ENCODE results near the gene NOD2. TPM values are rescaled to one million over a fixed set of nuclear protein-coding genes. Genes with fewer than 3 reads are reported as not detected.

The NOD2 gene
- total RNA-seq, 1 experiment from 2014 or later, result 5.4 TPM

DNA sequence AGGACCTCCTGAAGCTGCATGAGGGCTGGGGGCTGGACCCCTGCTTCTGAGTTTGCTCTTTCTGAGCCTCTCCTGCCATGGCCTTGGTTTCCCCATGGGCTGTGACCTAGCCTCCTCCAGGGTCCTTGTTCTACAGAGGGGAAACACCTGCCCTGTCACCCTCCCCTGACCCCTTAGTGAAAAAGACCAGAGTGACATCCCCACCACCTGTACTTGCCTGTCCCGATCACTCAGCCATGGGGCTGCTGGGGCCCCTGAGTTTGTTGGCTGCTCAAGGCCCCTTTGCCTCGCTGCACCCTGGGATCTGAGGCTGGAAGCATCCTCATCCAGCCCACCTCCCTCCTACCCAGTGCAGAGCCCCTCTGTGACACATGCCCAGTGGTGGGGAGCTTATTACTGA, 800 bp downstream of the NOD2 start:
- RAD21 ChIA-PET (ENCODE audit: low non-redundant PET in 1 of 2, low total read pairs in 2 of 2, uncharacterized antibody in 2 of 2, unreplicated experiment in 2 of 2), result no interaction called here
- Histone ChIP-seq H3K27ac (ENCODE audit: low read depth, low read length) (no peak overlapping the region), H3K27me3 (ENCODE audit: insufficient read depth, low read length) (no peaks in the 10 kb centered on the region), H3K4me1 (ENCODE audit: control insufficient read depth in 1 of 2, insufficient read depth in 2 of 2, low read length in 2 of 2) (peaks cover 18 to 34% of the 10 kb centered on the region in 2 experiments), H3K4me2 (ENCODE audit: low read length) (peak overlapping the region; percentile 95), H2AFZ (ENCODE audit: low read depth, low read length, poor library complexity, severe bottlenecking) (no peak overlapping the region), H3K79me2 (ENCODE audit: insufficient read depth, low read length) (no peaks in the 10 kb centered on the region), H3K9me2 (ENCODE audit: insufficient read depth) (no peaks in the 10 kb centered on the region), H3K4me3 (replicated peaks in 1 of 2; ENCODE audit: low read depth in 1 of 2, low read length in 2 of 2) (peak overlapping the region; percentile 60 to 76), H3K9me3 (ENCODE audit: control insufficient read depth in 1 of 2, insufficient read depth in 1 of 2, low read depth in 1 of 2, low read length in 2 of 2) (no peaks in the 10 kb centered on the region), H3K36me3 (ENCODE audit: control insufficient read depth in 1 of 2, insufficient read depth in 2 of 2, low read length in 2 of 2) (no peaks in the 10 kb centered on the region), H3K9ac (ENCODE audit: low read length) (peak overlapping the region; percentile 72; the same call in 1 of the 2 replicates), H4K20me1 (ENCODE audit: insufficient read depth) (no peaks in the 10 kb centered on the region)
- no peak for DNase-seq (ENCODE audit: low read depth, low spot score)
- no TSS peak for BruUV-seq (replicated peaks)
- intact Hi-C loops (cut with micrococcal nuclease), result no loop called here
- ATAC-seq, result no peak
- TF ChIP-seq EGR1 (IDR thresholded peaks at IDR 0.05; ENCODE audit: low read depth) (no peak), CEBPB (IDR thresholded peaks at IDR 0.05; ENCODE audit: low read depth) (no peak), YY1 (IDR thresholded peaks at IDR 0.05; ENCODE audit: extremely low read depth, insufficient replicate concordance, low read depth, low read length) (no peak), RAD21 (IDR thresholded peaks at IDR 0.05; ENCODE audit: low read depth) (no peak), ZFX (IDR thresholded peaks at IDR 0.05) (no peak)
- TF ChIP-seq, protein P1, sequence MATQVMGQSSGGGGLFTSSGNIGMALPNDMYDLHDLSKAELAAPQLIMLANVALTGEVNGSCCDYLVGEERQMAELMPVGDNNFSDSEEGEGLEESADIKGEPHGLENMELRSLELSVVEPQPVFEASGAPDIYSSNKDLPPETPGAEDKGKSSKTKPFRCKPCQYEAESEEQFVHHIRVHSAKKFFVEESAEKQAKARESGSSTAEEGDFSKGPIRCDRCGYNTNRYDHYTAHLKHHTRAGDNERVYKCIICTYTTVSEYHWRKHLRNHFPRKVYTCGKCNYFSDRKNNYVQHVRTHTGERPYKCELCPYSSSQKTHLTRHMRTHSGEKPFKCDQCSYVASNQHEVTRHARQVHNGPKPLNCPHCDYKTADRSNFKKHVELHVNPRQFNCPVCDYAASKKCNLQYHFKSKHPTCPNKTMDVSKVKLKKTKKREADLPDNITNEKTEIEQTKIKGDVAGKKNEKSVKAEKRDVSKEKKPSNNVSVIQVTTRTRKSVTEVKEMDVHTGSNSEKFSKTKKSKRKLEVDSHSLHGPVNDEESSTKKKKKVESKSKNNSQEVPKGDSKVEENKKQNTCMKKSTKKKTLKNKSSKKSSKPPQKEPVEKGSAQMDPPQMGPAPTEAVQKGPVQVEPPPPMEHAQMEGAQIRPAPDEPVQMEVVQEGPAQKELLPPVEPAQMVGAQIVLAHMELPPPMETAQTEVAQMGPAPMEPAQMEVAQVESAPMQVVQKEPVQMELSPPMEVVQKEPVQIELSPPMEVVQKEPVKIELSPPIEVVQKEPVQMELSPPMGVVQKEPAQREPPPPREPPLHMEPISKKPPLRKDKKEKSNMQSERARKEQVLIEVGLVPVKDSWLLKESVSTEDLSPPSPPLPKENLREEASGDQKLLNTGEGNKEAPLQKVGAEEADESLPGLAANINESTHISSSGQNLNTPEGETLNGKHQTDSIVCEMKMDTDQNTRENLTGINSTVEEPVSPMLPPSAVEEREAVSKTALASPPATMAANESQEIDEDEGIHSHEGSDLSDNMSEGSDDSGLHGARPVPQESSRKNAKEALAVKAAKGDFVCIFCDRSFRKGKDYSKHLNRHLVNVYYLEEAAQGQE (IDR thresholded peaks at IDR 0.05; ENCODE audit: low read depth), result no peak
- TF ChIP-seq, protein P2, sequence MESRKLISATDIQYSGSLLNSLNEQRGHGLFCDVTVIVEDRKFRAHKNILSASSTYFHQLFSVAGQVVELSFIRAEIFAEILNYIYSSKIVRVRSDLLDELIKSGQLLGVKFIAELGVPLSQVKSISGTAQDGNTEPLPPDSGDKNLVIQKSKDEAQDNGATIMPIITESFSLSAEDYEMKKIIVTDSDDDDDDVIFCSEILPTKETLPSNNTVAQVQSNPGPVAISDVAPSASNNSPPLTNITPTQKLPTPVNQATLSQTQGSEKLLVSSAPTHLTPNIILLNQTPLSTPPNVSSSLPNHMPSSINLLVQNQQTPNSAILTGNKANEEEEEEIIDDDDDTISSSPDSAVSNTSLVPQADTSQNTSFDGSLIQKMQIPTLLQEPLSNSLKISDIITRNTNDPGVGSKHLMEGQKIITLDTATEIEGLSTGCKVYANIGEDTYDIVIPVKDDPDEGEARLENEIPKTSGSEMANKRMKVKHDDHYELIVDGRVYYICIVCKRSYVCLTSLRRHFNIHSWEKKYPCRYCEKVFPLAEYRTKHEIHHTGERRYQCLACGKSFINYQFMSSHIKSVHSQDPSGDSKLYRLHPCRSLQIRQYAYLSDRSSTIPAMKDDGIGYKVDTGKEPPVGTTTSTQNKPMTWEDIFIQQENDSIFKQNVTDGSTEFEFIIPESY (IDR thresholded peaks at IDR 0.05; ENCODE audit: extremely low read depth, insufficient replicate concordance, low read length), result no peak
- CTCF ChIA-PET, result no interaction called here
- POLR2A ChIA-PET, result no interaction called here
